NOMO-1 treated with dmso at 0.1 percent for 144 hours (cell line): ENCODE measurements around the gene CDH23.
"Not testable (repeated sequence)": the region's sequence is repeated elsewhere in the genome, so short reads cannot be mapped to it uniquely, and the experiment has no call there.

Experiments
- DNase-seq: peaks from one replicate; lab custom pipeline; 2025; ENCODE audit not compliant: unreplicated experiment; lab: John Stamatoyannopoulos, UW

CDH23 gene

GRCh38 chr10:71396711-71397295 is at the start of gene CDH23:
Gene CDH23 (plus strand): TSS chr10:71396920. CDS start chr10:71439832, 42,912 bp downstream.
- no peak for DNase-seq

- no peak for DNase-seq
Measured at GRCh38 chr10:71347587-71348395, 48.9 kb upstream of the CDH23 start.

GRCh38 chr10:71348850-71349249 is 47.9 kb upstream of the CDH23 start:
- DNase-seq, result no peak

GRCh38 chr10:71349406-71349805 is 47.3 kb upstream of the CDH23 start:
- no peak for DNase-seq

GRCh38 chr10:71351087-71351486 is 45.6 kb upstream of the CDH23 start:
- no peak for DNase-seq

- DNase-seq, result peak; percentile 45
Measured at GRCh38 chr10:71351628-71352319, 44.9 kb upstream of the CDH23 start.

- DNase-seq, result no peak
Measured at GRCh38 chr10:71353639-71354038, 43.1 kb upstream of the CDH23 start.

- DNase-seq, result no peak
Measured at GRCh38 chr10:71354776-71355175, 41.9 kb upstream of the CDH23 start.

- no peak for DNase-seq
Measured at GRCh38 chr10:71355886-71356285, 40.8 kb upstream of the CDH23 start.

GRCh38 chr10:71357792-71358265 is 38.9 kb upstream of the CDH23 start:
- DNase-seq, result no peak

GRCh38 chr10:71358277-71358676 is 38.4 kb upstream of the CDH23 start:
- DNase-seq, result no peak

GRCh38 chr10:71358906-71359305 is 37.8 kb upstream of the CDH23 start:
- DNase-seq, result not testable (repeated sequence)

GRCh38 chr10:71359364-71360046 is 37.2 kb upstream of the CDH23 start:
- DNase-seq, result peak; percentile 44

- DNase-seq, result no peak
Measured at GRCh38 chr10:71360735-71361134, 36.0 kb upstream of the CDH23 start.

- DNase-seq, result no peak
Measured at GRCh38 chr10:71361581-71361980, 35.1 kb upstream of the CDH23 start.

GRCh38 chr10:71362141-71362540 is 34.6 kb upstream of the CDH23 start:
- no peak for DNase-seq

GRCh38 chr10:71363936-71364335 is 32.8 kb upstream of the CDH23 start:
- DNase-seq, result no peak

- no peak for DNase-seq
Measured at GRCh38 chr10:71365366-71365765, 31.4 kb upstream of the CDH23 start.

GRCh38 chr10:71366690-71367089 is 30.0 kb upstream of the CDH23 start:
- DNase-seq, result no peak

GRCh38 chr10:71367271-71367670 is 29.4 kb upstream of the CDH23 start:
- no peak for DNase-seq

- DNase-seq, result no peak
Measured at GRCh38 chr10:71368176-71368575, 28.5 kb upstream of the CDH23 start.
